Measurements from ENCODE around the gene RGS12. TPM values are rescaled to one million over a fixed set of nuclear protein-coding genes. Genes with fewer than 3 reads are reported as not detected.

The RGS12 gene
- total RNA-seq, 1 experiment from 2014 or later = 16.9 TPM

GRCh38 chr4:3330707-3331106 is 37.9 kb downstream of the RGS12 start:
- Histone ChIP-seq H3K4me2 (ENCODE audit: insufficient read depth, insufficient read length, low read length) (no peak overlapping the region), H2BK120ac (ENCODE audit: low read depth, low read length, poor library complexity, severe bottlenecking) (no peak overlapping the region), H2BK5ac (ENCODE audit: insufficient read length, low read length) (no peak overlapping the region), H4K8ac (replicated peaks; ENCODE audit: insufficient read length, low read depth, low read length) (no peak overlapping the region), H2AK5ac (ENCODE audit: insufficient read length, low read length) (no peak overlapping the region), H3K4me1 (ENCODE audit: insufficient read depth, low read length) (no peaks in the 10 kb centered on the region; the same call in 1 of the 2 replicates), H3T11ph (ENCODE audit: low read length) (no peak overlapping the region), H2AFZ (ENCODE audit: low read length) (no peak overlapping the region), H4K91ac (ENCODE audit: insufficient read length, low read depth, low read length) (no peak overlapping the region), H3K18ac (ENCODE audit: insufficient read length, low read depth, low read length) (no peak overlapping the region), H3K9me3 (ENCODE audit: control insufficient read depth, low read depth, low read length) (no peaks in the 10 kb centered on the region), H3K56ac (ENCODE audit: insufficient read length, low read depth, low read length) (no peak overlapping the region), H3K27ac (ENCODE audit: insufficient read length, low read depth, low read length) (no peak overlapping the region), H2BK15ac (ENCODE audit: low read depth, low read length) (no peak overlapping the region), H3K4ac (ENCODE audit: low read depth, low read length) (no peak overlapping the region), H3K9ac (ENCODE audit: extremely low read depth, insufficient read length, low read length) (no peak overlapping the region), H2BK12ac (ENCODE audit: insufficient read length, low read depth, low read length) (no peak overlapping the region), H3K14ac (ENCODE audit: insufficient read depth, low read length) (no peak overlapping the region), H3K27me3 (ENCODE audit: insufficient read depth, low read length) (no peaks in the 10 kb centered on the region), H3K23me2 (ENCODE audit: insufficient read length, low read depth, low read length, poor library complexity, severe bottlenecking) (peaks cover 7% of the 10 kb centered on the region), H3K79me2 (ENCODE audit: insufficient read depth, low read length) (0 out of 2 replicates have a peak, but pooled peaks cover 2% of the 10 kb centered on the region), H4K5ac (ENCODE audit: insufficient read length, low read depth, low read length) (no peak overlapping the region), H3K23ac (ENCODE audit: insufficient read length, low read depth, low read length) (no peak overlapping the region), H2BK20ac (ENCODE audit: low read depth, low read length, poor library complexity, severe bottlenecking) (no peak overlapping the region), H4K20me1 (ENCODE audit: control insufficient read depth, insufficient read depth, insufficient read length) (no peaks in the 10 kb centered on the region), H3K79me1 (ENCODE audit: insufficient read depth, low read depth, low read length, poor library complexity, severe bottlenecking) (peaks cover 2% of the 10 kb centered on the region)
- WGBS (ENCODE audit: extremely low coverage, insufficient read length, low lambda C conversion rate) = no CpG with 5 or more reads among the region's 5 CpGs
- Mint-ChIP-seq H3K4me3 (no peak overlapping the region), H3K27me3 (ENCODE audit: low read depth) (no peaks in the 10 kb centered on the region), H3K9me3 (no peaks in the 10 kb centered on the region), H3K36me3 (ENCODE audit: insufficient read depth in 1 of 3, low read depth in 3 of 3) (no peaks in the 10 kb centered on the region), H3K4me1 (peaks cover 10 to 12% of the 10 kb centered on the region in 2 experiments; a peak in 3 of 4 replicates), H3K27ac (no peak overlapping the region)
- no peak for DNase-seq
- no peak for TF ChIP-seq CTCF (conservative IDR thresholded peaks at IDR 0.05)

Measured in H9 (cell line).